HG02981 (cell line): Measurements from ENCODE around the gene CDKAL1.
"Not testable (repeated sequence)": the region's sequence is repeated elsewhere in the genome, so short reads cannot be mapped to it uniquely, and the experiment has no call there.

Source experiments
- ATAC-seq: cut with Tn5 transposase; IDR thresholded peaks from one replicate; pipeline ENCODE4 v1.9.1; 2021; ENCODE audit warnings: mild to moderate bottlenecking, moderate library complexity; ENCODE audit not compliant: unreplicated experiment

Gene CDKAL1

DNA sequence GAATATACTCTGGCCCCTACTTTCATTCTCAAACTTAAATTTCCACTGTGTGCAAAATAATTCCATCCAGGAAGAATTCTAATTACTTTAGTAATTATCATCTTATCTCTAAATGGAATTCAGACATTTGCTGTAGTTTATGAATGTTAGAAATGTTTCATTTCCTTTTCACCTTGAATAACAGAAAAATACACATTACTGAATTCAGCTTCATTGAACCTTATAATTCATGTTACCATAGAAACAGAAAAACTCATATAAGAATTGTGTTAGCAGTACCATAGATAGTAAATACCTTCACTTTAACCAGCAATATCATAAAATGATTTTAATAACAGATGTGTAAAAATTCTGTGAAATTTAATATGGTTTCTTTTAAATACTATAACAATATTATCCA is 514.9 kb downstream of the CDKAL1 start:
- no peak for ATAC-seq

DNA sequence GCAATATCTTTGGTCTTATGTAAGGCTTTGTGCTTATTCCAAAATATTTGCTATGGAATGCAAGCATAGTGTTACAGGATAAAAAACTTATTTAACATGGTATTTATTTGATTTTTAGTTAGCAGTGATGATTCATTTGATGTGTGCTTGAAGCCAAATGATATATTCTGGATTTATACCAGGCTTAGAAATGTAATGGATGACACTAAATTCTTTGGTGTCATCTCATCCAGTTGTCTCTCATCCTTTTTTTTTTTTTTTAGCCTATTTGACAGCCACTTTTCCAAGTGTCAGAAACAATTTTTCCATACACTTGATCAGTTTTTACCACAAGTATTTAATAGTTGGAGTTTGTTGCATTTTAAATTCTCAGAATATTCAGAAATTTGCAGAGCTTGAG is 515.3 kb downstream of the CDKAL1 start:
- ATAC-seq, result no peak

DNA sequence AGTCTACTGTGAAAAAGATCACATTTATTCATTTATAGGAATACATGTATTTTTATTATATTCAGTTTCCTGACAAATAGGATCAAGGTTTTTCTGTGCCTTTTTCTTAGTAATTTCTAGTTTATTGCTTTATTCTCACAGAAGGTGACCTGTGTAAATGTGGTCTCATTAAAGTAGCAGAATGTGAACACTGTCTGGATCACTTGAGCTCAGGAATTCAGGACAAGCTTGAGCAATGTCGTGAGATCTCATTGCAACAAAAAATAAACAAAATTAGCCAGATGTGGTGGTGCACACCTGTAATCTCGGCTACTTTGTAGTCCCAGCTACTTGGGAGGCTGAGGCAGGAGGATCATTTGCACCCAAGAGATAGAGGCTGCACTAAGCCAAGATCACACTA is 516.7 kb downstream of the CDKAL1 start:
- no peak for ATAC-seq

DNA sequence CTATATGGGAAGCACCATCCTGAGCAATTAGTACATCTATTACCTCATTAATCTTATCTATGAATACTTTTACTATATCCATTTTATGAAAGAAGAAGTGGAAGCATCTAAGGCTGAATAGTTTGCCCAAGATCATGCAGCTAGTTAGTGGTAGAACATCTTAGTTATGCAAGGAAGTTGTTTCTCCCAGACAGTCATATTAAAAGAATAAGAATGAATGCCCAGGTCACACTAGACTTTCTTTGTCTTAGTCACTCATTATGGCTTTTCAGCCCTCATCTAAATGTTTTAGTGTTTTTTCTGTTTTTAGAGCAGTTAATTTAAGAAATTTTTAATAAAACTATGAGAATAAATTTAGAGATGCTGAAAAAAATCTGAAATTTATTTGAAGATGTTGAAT is 517.5 kb downstream of the CDKAL1 start:
- no peak for ATAC-seq

DNA sequence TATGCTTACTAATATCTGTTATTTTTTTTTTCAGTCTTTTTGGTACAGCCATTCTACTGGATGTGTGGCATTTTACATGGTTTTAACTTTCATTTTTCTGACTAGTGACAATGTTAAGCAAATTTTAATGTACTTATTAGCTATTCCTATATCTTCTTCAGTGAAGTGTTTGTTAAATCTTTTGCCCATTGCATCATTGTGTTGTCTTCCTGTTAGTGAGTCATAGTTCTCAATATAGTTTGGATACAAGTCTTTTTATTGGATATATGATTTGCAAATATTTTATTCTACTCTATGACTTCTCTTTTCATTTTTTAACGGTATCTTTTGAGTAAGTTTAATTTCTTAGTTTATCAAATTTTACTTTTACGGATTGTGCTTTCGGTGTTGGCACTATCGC is 519.4 kb downstream of the CDKAL1 start:
- no peak for ATAC-seq

DNA sequence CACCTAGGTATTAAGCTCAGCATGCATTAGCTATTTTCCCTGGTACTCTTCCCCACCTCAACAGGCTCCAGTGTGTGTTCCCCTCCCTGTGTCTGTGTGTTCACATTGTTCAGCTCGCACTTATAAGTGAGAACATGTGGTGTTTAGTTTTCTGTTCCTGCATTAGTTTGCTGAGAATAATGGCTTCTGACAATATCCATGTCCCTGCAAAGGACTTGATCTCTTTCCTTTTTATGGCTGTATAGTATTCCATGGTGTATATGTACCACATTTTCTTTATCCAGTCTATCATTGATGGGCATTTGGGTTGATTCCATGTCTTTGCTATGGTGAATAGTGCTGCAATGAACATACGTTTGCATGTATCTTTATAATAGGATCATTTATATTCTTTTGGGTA is 521.2 kb downstream of the CDKAL1 start:
- not testable (repeated sequence) for ATAC-seq

DNA sequence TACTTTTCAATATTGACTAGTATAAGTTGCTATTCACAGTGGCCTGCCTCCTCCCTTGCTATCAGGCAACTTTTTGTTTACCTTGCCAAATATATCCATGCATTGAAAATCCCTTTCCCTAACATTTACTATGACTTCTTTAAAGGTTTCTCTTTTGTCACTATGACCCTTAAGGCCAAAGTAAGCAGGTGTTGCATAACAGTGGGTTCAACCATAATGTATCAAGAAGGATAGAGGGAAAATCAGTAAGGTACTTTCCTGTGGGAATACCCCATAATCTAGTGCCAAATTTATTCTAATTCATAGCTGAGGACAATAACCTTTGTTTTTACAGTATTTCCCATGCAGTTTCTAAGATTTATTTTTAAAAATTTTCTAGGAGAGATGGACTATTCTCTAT is 527.6 kb downstream of the CDKAL1 start:
- no peak for ATAC-seq

DNA sequence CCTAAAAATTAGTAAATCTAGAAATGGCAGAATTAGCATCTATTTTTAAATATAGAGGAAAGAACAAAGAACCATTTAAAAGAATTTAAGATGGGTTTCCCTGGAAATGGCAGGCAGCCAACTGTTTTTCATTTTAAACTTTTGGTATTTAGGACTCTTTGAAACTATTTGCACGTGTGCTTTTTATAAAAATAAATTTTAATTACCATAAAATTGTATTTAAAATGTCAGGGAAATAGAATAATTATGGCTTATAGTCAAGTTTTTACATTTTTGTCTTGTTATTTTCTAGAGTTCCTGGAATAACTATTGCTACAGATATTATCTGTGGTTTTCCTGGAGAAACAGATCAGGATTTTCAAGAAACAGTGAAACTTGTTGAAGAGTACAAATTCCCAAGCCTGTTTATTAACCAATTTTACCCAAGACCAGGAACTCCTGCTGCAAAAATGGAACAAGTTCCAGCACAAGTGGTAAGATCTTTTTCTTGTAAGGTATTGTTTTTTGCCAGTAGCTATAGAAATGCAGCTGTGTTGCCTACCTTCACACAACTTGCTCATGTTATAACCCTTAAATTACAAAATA is 530.6 kb downstream of the CDKAL1 start:
- no peak for ATAC-seq

DNA sequence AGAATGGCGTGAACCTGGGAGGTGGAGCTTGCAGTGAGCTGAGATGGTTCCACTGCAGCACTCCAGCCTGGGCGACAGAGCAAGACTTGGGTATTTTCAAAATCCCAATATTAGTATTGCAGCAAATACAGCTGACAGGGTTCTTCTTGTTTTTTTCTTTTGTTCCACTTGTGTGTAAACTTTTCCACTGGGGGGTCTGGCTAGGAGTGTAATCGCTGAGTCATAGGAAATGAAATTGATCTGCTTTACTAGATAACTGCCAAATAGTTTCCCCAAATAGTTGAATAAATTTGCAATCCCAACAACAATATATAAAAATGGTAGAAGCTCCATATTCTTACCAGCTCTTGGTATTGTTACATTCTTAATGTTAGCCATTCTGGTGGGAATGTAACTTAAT is 533.3 kb downstream of the CDKAL1 start:
- ATAC-seq, result no peak

DNA sequence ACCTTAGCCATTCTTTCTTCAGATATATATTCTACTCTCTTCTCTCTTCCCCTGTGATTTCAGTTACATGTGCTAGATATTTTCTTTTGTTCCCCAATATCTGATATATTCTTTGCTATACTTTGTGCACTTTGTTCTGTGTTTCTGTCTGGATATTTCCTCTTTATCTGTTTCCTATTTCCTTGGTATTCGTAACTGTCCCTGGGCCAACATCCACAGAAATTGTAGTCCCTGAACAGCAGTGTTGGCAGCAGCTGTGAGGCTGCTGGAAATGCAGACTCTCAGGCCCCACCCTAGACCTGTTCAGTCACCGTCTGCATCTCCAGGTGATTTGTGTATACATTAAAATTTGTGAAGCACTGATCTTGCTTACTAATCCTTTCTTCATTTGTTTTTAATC is 536.4 kb downstream of the CDKAL1 start:
- ATAC-seq, result no peak

DNA sequence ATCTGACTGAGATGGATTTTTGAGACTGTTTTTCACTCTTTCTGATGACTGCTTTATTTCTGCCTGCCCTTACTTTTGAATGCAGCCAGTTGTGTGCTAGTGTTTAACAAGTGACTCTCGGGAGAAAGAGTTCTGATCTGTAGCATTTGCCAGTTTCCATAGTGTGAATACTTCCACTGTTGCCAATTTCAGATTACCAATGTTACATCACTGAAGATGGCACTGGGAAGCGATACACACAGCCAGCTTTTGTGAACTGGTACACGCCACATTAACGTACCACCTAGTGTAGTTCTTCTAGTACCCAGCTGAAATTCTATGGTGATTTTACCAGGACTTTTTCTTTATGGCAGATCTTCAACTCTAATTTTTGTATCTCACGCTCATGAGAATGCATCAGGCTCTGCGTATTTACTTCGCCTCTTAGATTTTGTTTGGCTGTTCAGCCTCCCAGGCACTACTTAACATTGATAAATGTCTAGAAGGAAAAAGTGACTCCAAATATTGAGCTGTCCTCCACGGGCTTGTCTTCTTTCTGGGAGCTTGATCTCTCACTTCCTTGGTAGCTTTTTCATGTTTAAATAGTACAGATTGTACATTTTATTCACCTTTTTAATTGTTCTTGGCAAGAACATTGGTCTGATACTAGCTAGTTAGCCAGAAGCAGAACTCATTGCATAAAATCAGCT is 537.7 kb downstream of the CDKAL1 start:
- no peak for ATAC-seq

DNA sequence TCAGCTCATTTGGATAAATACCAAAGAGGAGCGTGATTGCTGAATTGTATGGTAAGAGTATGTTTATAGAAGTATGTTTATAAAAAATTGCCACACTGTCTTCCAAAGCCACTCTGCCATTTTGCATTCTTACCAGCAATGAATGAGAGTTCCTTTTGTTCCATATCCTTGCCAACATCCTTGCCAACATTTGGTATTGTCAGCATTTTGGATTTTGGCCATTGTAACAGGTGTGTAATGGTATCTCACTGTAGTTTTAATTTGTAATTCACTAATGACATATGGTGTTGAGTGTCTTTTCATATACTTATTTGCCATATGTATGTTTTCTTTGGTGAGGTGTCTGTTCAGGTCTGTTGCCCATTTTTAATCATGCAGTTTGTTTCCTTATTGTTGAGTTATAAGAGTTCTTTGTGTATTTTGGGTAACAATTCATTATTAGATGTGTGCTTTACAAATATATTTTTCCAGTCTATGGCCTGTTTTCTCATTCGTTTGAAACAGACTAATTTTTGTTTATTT is 539.1 kb downstream of the CDKAL1 start:
- no peak for ATAC-seq

DNA sequence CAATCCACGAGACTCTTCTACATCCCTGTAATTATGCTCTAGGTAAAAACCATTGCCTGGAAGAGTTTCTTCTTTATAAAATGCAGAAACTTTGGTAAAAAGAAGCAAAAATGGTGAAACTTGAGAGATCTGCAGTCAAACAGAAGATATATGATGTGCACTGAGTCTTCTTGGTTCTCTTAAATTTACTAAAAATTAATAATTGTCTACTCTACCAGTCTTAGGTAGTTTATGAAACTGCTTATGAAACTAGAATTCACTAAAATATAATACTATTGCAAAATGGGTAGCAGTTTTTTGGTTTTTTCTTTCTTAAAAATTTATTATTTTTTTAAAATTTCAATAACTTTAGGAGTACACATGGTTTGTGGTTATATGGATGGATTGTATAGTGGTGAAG is 540.2 kb downstream of the CDKAL1 start:
- no peak for ATAC-seq

DNA sequence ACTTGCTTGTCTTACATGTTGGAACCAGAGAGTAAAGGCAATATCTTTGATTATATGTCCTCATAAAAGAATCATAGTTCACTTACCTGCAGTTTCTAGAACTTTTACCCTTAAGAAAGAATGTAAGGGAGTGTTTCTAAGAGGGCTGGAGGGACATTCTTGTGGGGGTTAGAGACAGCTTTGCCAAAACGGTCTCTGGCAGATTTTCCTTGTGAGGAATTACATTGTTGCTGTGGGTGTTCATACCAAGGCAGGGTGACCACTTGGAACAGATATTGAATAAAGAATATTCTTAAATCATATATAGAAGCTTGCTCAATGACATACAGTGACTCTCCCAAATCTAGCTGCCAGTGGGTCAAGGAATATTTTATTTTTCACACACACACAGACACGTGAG is 541.7 kb downstream of the CDKAL1 start:
- no peak for ATAC-seq

DNA sequence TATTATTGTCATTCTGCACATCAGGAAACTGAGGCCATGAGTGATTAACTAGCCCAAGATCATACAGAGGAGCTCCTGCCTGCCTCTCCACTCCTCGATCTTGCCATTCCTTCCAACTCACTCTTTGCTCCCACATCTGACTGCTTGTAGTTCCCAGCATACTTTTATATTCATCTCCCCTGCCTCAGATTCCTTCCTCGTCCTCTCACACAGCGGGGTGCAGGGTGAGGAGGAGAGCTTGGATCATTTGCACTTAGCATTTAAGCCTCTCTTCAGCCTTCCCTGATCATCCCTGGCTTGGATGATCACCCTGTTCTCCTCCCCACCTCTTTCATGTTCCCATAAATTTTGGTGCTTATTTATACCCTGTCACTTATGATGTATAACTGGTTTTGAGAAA is 544.2 kb downstream of the CDKAL1 start:
- ATAC-seq, result no peak

DNA sequence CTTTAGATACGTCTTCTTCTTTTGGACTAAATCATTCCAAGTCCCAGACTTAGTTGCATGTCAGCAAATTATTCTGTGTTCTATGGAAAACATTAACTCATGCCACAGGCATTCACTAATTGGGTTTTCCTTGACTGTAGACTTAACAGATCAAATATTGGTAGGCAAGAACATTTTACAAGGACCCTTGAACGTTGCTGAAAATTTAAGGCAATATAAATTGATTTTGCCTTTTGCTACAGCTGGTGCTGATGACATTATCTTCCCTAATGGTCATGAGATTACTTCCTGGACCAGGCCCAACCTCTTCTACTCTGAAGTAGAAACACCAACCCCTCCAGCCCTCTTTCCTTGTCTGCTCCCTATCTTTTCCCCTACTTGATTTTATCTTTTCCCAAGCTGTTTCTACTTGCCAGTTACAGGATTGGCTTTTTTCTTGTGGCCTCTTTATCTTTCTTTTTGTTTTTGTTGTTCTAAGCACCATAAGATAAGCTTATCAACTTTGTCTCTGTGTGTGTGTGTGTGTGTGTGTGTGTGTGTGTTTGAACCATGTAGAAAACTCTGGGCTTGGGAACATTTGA is 545.3 kb downstream of the CDKAL1 start:
- no peak for ATAC-seq

DNA sequence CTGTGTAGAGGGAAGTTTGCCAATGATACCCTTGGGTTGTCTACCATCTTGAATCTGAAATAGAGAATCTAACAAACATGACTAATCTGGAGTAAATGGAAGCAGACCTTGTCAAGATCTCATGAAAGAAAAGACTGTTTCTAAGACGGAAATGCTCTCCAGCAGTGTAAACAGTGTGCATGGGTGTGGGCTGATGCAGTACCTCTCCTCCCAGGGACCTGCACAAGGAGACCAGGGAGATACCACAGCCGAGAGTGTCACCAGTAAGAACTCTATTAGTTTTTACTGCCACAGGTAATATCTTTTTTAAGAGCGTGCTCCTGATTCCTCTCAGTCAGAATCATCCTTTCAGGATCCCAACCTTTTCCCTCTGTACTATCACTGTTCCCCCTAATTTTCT is 546.0 kb downstream of the CDKAL1 start:
- ATAC-seq, result no peak

DNA sequence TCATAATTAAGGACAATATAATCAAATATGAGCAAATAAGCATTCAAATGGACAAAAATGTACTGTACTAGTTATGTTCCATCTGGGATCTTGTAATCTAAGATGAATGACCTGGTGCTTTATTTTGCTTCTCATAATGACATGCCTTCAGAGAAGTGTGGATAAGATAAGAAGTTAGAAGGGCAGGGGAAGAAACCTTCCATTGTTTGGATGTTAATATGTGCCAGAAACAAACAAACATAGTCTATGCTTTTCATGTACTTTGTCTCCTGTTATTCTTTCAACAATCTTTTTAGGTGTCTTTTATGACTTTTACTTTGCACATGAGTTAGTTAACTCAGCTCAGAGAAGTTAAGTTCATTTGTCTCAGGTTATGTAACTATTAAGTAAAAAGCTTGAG is 547.8 kb downstream of the CDKAL1 start:
- ATAC-seq, result no peak

DNA sequence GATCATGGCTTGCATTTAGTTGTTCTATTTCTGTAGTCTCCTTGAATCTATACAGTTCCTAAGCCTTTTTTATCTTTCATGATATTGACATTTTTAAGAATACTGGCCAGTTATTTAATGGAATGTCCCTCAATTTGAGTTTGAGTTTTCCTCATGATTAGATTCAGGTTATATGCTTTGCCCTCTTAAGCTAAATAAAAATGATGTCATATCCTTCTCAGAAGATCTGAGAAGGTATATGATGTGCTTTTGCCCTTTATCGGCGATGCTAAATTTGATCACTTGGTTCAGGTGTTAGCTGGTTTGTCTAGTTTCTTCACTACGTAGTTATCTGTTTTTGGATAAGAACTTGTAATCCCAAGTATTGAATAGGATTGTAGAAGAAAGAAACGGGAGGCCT is 549.5 kb downstream of the CDKAL1 start:
- no peak for ATAC-seq

DNA sequence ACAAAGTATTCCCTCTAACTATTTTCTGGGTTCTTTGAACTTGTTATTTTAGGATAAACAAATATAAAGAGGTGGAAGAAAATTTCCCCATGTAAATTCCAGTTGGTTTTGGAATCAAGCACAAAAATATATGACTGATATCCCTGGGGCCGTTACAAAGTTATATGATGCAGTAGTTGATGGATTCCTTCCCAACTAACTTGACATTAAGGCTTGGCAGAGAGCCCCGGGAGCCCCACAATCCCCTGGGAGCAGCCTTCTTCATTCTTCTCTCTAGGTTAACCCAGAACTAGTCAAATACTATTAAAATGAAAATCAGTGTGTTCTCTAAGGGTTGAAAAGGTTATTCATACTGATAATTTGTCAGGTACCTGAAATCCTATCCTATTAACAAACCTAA is 550.4 kb downstream of the CDKAL1 start:
- ATAC-seq, result no peak

DNA sequence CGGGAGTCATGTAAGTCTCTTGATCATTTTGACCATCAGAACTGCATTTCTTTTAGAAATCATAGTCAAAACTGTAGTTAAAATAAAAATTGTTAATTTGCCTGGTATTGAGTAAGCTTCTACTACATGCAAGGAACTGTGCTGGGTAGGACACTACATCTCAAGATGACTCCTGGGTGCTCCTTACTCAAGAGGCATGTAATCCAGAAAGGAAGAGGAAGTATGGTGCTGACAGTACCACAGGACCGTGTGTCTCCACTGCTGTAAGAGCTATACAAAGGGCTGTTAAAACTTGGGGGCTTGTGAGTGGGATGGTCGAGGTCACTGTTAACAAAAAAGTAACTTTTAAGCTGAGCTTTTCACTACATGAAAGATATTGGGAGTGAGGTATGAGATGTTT is 551.0 kb downstream of the CDKAL1 start:
- ATAC-seq, result no peak

DNA sequence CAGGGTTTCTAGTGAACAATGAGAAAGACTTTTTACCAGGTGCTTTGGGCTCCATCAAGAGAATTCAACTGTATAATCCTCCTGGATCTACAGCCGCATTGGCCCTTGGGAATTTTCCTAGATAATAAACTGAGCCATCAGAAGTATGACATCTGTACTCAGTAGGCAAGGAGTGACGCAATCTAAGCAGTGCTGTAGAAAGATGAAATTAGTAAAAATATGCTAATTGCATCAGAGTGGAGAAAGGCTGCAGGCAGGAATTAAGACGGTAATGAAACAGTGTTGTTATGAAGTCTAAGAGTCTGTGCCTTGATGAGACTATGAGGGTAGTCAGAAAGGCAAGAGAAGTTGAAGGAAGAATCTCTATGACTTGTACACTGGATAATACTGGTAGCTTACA is 551.4 kb downstream of the CDKAL1 start:
- ATAC-seq, result no peak

DNA sequence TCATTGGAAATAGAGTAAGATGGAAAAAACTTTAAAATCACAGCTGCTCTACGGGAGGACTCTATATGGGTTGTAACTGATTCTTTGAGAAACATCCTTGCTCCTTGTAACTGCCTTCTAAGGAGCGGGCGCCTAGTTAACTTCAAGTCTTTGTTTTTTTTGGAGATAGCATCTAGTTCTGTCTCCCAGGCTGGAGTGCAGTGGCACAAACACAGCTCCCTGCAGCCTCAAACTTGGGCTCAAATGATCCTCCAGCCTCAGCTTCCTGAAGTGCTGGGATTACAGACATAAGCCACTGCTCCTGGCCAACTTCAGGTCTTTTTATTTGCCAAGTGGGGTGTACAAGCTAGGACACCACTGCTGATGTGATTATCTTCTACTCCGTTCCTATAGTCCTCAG is 552.9 kb downstream of the CDKAL1 start:
- ATAC-seq, result no peak
